M059J (cell line): ENCODE measurements around the gene SH3GL3. TPM values are rescaled to one million over a fixed set of nuclear protein-coding genes. Genes with fewer than 3 reads are reported as not detected.
A peak's percentile ranks its signal among the peaks of the same experiment; 100 is the strongest.

Experiments
- DNase-seq: peaks from one replicate; pipeline ENCODE4 v3.0.0-alpha.2; 2012; ENCODE audit warnings: low read depth
- total RNA-seq: library from RNA; depleted of rRNA; stranded (reverse); fragments of >200 nt; shearing (Covaris generic); gene quantifications from 2 replicates; pipeline ENCODE4 v1.2.3, GENCODE V29; 2014

SH3GL3 gene
- total RNA-seq, 1 experiment from 2014 or later: 0.27 TPM

GRCh38 chr15:83462026-83462425, 14.9 kb downstream of the SH3GL3 start:
- no peak for DNase-seq

- DNase-seq: no peak
Measured at GRCh38 chr15:83462953-83463433, 15.9 kb downstream of the SH3GL3 start.

DNA sequence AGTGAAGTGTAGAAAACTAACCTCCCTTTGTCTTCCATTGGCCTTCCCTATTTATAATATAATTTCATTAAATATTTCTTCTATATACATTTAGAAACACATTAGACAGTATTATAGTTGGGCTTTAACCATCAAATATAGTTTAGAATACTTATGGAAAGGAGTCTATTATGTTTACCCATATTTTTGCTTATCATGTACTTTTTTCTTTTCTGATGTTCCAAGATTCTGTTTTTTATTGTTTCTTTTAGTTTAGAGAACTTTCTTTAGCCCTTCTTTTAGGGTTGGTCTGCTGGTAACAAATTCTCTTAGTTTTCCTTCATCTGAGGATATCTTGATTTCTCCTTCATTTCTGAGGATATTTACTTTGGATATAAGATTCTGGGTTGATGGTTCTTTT, 23.7 kb downstream of the SH3GL3 start:
- no peak for DNase-seq

GRCh38 chr15:83471307-83471866, 24.2 kb downstream of the SH3GL3 start:
- DNase-seq: no peak

GRCh38 chr15:83472151-83472550, 25.0 kb downstream of the SH3GL3 start:
- no peak for DNase-seq

DNA sequence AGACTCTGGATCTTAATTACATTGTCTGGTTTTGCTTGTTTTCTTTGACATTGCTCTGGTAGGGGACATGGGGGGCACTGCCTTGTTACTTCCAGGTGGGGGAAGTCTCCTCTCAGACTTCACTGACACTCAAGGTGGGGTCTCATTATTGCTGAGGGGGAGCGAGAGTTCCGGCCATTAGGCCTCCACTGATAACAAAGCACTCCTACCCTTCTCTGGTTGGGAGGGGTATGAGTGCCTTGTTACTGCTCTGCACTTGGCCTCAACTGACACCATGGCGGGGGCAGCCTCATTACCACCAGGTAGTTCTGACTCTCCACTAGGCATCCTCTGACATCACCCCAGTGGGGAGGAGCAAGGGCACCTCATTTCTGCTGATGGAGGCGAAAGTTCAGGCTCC, 25.7 kb downstream of the SH3GL3 start:
- no peak for DNase-seq

- DNase-seq: no peak
Measured at GRCh38 chr15:83474578-83474977, 27.4 kb downstream of the SH3GL3 start.

GRCh38 chr15:83475551-83475950, 28.4 kb downstream of the SH3GL3 start:
- peak; percentile 20 for DNase-seq

GRCh38 chr15:83476066-83476465, 28.9 kb downstream of the SH3GL3 start:
- no peak for DNase-seq

- no peak for DNase-seq
Measured at GRCh38 chr15:83476708-83477107, 29.6 kb downstream of the SH3GL3 start.

DNA sequence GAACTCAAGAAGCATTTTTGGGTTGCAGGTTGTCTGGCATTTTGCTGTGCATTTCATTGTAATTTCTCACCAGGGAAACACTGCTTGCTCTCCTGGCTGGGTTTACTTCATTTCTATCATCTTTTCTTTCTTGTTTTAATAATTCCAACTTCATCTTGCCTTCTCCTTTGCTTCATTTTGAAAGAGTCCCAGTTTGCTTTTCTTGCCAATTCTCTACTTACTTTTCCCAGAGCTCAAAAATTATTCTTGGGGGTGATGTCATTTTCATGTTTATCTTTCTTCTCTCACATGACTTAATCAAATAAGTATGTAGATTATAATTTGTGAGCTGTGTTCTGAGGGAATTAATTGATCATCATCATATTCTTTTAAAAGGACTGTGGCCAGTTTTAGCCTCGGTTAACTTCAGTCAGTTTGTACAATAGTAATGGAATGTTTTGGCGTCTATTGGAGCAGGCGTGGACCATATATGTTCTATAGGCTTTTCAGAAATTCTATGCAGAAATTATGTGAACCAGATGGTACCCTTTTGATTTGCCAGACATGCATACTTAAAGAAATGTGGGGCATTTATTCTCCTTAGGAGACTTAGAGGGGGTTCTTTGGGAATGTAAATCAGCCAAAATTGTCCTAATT, 30.1 kb downstream of the SH3GL3 start:
- DNase-seq: no peak

DNA sequence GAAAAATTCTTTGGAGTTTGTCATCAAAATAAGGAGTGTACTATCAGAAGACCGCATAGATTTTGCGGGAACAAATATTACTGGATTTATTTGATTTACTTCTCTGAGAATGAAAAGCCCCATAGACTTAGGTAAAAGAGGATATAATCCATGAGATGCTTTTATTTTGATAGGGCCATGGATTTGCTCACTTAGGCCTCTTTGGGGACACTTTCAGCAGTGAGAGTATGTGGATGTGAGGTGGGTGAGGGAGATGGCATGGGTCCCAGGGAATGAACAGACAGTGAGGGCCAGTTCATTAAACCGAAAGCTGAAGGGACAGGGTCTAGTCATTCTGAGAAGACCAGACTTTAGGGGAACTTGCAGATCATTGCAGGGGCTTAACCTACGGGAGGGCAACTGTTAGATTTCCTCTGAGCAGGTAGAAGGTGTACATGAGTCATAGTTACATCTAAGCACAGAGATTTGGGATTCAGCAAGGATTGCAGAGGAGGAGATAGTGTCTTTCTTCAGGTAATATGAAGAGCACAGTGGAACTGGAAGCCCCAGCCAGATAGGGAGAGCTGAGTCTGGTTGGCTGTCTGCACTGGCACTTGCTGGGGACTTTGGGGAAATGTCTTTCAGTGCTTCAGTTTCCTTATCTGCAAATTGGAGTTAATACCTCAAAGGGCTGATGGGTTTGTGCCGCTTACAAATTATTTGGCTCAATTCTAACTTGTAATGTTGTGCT, 30.8 kb downstream of the SH3GL3 start:
- no peak for DNase-seq

DNA sequence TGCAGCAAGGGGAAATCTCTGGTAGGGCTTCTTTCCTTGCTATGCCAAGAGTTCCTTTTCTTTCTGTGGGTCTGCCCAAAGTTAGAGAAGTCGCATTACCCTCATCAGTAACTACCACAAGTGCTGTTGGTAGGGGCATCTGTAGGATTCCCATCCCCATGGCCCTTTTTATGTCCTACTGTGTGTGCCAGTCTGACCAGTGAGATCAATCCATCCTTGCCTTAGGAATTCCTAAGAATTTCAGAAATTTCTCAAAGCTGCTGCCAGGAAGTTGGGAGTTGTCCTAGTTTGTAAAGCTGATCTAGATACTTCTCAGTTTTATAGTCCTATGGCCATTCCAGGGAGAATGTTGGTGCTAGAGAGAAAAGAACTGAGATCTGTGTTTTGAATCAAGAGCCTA, 36.5 kb downstream of the SH3GL3 start:
- no peak for DNase-seq

DNA sequence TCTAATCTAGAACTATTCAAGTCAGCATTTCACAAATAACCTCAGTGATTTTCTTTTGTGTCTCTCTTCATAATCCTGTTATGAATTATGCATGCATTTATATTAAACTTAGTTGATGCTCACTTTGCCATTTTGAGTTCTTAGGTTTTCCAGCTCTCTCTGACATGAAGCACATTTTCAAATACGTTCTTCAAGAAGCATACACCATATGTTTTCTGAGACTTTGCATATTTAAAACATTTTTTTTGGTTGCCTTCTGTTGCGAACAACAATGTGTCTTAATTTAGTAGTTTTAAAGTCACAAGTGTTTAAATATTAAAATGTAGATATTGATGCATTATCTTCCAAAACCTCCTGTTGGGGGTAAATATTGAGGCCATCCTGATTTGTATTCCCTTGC, 37.5 kb downstream of the SH3GL3 start:
- no peak for DNase-seq

- DNase-seq: no peak
Measured at GRCh38 chr15:83486363-83486762, 39.2 kb downstream of the SH3GL3 start.

DNA sequence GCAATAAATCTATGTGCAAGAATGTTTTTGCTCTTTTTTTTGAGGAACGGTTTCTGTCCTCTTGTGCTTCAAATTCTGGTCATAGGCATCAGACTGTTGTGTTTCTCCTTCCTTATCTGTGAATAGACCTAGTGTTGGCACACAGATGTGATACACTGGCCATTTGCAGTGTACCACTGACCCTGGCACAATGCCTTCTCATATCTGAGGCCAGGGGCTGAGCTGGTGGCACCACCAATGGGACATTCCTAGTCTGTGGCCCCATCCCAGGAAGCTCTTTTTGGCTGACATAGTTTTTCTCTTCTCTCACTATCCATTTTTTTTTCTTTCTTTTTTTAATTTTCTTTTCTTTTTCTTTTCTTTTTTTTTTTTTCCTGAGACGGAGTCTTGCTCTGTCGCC, 40.4 kb downstream of the SH3GL3 start:
- DNase-seq: no peak

GRCh38 chr15:83489690-83490089, 42.5 kb downstream of the SH3GL3 start:
- DNase-seq: no peak

GRCh38 chr15:83491486-83491885, 44.3 kb downstream of the SH3GL3 start:
- no peak for DNase-seq

DNA sequence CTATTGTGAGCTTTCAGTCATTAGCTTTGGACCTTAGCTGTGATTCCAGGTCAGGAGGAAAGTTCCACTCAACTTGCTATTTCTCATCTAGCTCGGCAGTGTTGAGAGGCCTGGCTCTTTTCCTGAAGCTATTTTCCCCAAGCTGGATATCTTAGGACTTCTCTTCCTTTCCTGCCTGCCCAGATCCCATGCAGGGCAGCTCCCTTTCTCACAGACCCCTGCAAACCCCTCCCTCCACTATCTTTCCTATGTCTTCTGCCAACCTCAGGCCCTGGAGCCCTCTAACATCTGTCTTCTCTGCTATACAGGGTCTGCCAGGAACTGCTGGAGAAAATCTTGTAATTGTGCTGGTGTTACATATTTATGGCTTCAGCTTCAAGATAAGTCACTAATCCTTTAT, 49.6 kb downstream of the SH3GL3 start:
- no peak for DNase-seq

- DNase-seq: no peak
Measured at GRCh38 chr15:83498374-83498773, 51.2 kb downstream of the SH3GL3 start.

DNA sequence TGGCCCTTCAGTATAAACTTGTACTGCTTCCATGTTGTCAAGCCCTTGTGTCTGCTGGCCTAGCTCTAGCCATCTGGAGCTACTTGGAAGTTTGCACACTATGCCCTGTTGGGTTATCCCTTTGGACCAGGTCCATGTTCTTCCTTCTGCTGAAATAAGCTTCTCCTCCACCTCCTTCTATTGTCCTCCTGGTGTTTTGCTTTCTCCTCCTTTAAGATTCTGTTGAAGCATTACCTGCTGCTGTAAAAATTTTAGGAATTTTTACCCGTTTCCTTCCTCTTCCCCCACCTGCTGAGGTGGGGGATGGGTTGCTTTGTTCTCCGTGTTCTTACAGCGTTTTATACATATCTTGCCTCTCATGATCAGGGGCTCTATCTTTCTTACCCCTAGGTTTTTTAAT, 51.7 kb downstream of the SH3GL3 start:
- DNase-seq: no peak

GRCh38 chr15:83499476-83499875, 52.3 kb downstream of the SH3GL3 start:
- DNase-seq: no peak
